SK-N-SH treated with all-trans-retinoic acid at 6 μM for 48 hours (cell line): ENCODE results near the gene ESAM.

ENCODE experiments used
- ATAC-seq: fragments of 200-7000 bp; cut with Tn5 transposase; 3 replicates; pipeline ENCODE4 v1.9.1; 2020; ENCODE audit warnings: mild to moderate bottlenecking, moderate library complexity
- ARNTL ChIP-seq: fragments of 450-650 bp; formaldehyde crosslinking; IDR thresholded peaks from 2 replicates; pipeline ENCODE4 v1.5.0; 2020; ENCODE audit warnings: low read depth, mild to moderate bottlenecking, moderate library complexity, borderline replicate concordance
- BACH2 ChIP-seq: fragments of 250-450 bp; sonication (Bioruptor Pico); IDR thresholded peaks from 2 replicates; pipeline ENCODE4 v1.9.0; 2021; ENCODE audit warnings: mild to moderate bottlenecking, borderline replicate concordance
- CREB5 ChIP-seq: fragments of 250-450 bp; sonication (Bioruptor Pico); IDR thresholded peaks from 2 replicates; pipeline ENCODE4 v1.5.1; 2020; ENCODE audit warnings: low read depth, mild to moderate bottlenecking, moderate library complexity
- CSDC2 ChIP-seq: fragments of 250-450 bp; sonication (Bioruptor Pico); IDR thresholded peaks from 2 replicates; pipeline ENCODE4 v1.5.0; 2020; ENCODE audit warnings: mild to moderate bottlenecking, moderate library complexity
- CSRNP3 ChIP-seq: fragments of 250-450 bp; sonication (Bioruptor Pico); IDR thresholded peaks from 2 replicates; pipeline ENCODE4 v1.5.1; 2021; ENCODE audit warnings: mild to moderate bottlenecking, moderate library complexity
- ESRRG ChIP-seq: fragments of 250-450 bp; sonication (Bioruptor Pico); IDR thresholded peaks from 2 replicates; pipeline ENCODE4 v1.6.1; 2021; ENCODE audit warnings: mild to moderate bottlenecking
- GLIS3 ChIP-seq: fragments of 250-450 bp; sonication (Bioruptor Pico); IDR thresholded peaks from 2 replicates; pipeline ENCODE4 v1.5.0; 2020; ENCODE audit warnings: mild to moderate bottlenecking, moderate library complexity
- ISL1 ChIP-seq: fragments of 250-450 bp; sonication (Bioruptor Pico); IDR thresholded peaks from 2 replicates; pipeline ENCODE4 v2.1.2; 2022; ENCODE audit warnings: mild to moderate bottlenecking, moderate library complexity
- PATZ1 ChIP-seq: fragments of 250-450 bp; sonication (Bioruptor Pico); IDR thresholded peaks from 2 replicates; pipeline ENCODE4 v1.8.0; 2020; ENCODE audit warnings: mild to moderate bottlenecking, moderate library complexity, borderline replicate concordance
- POU6F1 ChIP-seq: fragments of 250-450 bp; sonication (Bioruptor Pico); IDR thresholded peaks from 2 replicates; pipeline ENCODE4 v1.8.0; 2021; ENCODE audit warnings: low read depth, mild to moderate bottlenecking, moderate library complexity, borderline replicate concordance
- PPARA ChIP-seq: fragments of 250-450 bp; sonication (Bioruptor Pico); IDR thresholded peaks from 2 replicates; pipeline ENCODE4 v1.5.0; 2020; ENCODE audit warnings: mild to moderate bottlenecking, borderline replicate concordance
- RARB ChIP-seq: fragments of 250-450 bp; sonication (Bioruptor Pico); IDR thresholded peaks from 2 replicates; pipeline ENCODE4 v1.8.0; 2021; ENCODE audit warnings: mild to moderate bottlenecking, moderate library complexity
- SNAI2 ChIP-seq: fragments of 250-450 bp; sonication (Bioruptor Pico); IDR thresholded peaks from 2 replicates; pipeline ENCODE4 v1.5.0; 2020; ENCODE audit warnings: mild to moderate bottlenecking, moderate library complexity
- TCF4 ChIP-seq: fragments of 250-450 bp; sonication (Bioruptor Pico); IDR thresholded peaks from 2 replicates; pipeline ENCODE4 v1.8.0; 2021; ENCODE audit warnings: mild to moderate bottlenecking, moderate library complexity, borderline replicate concordance
- TOX ChIP-seq: fragments of 250-450 bp; sonication (Bioruptor Pico); IDR thresholded peaks from 2 replicates; pipeline ENCODE4 v1.8.0; 2021; ENCODE audit warnings: mild to moderate bottlenecking, moderate library complexity, borderline replicate concordance
- TSHZ2 ChIP-seq: fragments of 250-450 bp; sonication (Bioruptor Pico); IDR thresholded peaks from 2 replicates; pipeline ENCODE4 v1.5.0; 2020; ENCODE audit warnings: mild to moderate bottlenecking, moderate library complexity
- ZC3H10 ChIP-seq: fragments of 250-450 bp; sonication (Bioruptor Pico); IDR thresholded peaks from 2 replicates; pipeline ENCODE4 v1.5.1; 2021; ENCODE audit warnings: mild to moderate bottlenecking, moderate library complexity
- ZFP3 ChIP-seq: fragments of 250-450 bp; sonication (Bioruptor Pico); IDR thresholded peaks from 2 replicates; pipeline ENCODE4 v1.5.0; 2020; ENCODE audit warnings: mild to moderate bottlenecking, moderate library complexity
- ZFP30 ChIP-seq: fragments of 450-650 bp; formaldehyde crosslinking; IDR thresholded peaks from 2 replicates; pipeline ENCODE4 v1.5.0; 2022; ENCODE audit warnings: mild to moderate bottlenecking, moderate library complexity
- ZNF565 ChIP-seq: fragments of 450-650 bp; formaldehyde crosslinking; conservative IDR thresholded peaks from 2 replicates; pipeline ENCODE4 v1.5.0; 2020; ENCODE audit warnings: low read depth, mild to moderate bottlenecking, moderate library complexity
- ZNF70 ChIP-seq: fragments of 450-650 bp; formaldehyde crosslinking; IDR thresholded peaks from 2 replicates; pipeline ENCODE4 v1.5.0; 2020; ENCODE audit warnings: mild to moderate bottlenecking, moderate library complexity
- ZNF8 ChIP-seq: fragments of 450-650 bp; formaldehyde crosslinking; IDR thresholded peaks from 2 replicates; pipeline ENCODE4 v1.5.0; 2020; ENCODE audit warnings: mild to moderate bottlenecking, moderate library complexity

The ESAM gene

GRCh38 chr11:124799348-124800225, 37.5 kb upstream of the ESAM start:
- ATAC-seq, result peak; percentile 51
- no peak for TF ChIP-seq CREB5 (CRISPR knock-in tag)
- no peak for TF ChIP-seq GLIS3 (CRISPR knock-in tag)
- no peak for TF ChIP-seq CSRNP3
- no peak for TF ChIP-seq ZFP30
- TF ChIP-seq RARB (CRISPR knock-in tag), result no peak
- no peak for TF ChIP-seq TCF4 (CRISPR knock-in tag)
- no peak for TF ChIP-seq ISL1 (CRISPR knock-in tag)
- no peak for TF ChIP-seq ZNF70
- TF ChIP-seq BACH2 (CRISPR knock-in tag), result no peak
- no peak for TF ChIP-seq ZNF565
- TF ChIP-seq POU6F1 (CRISPR knock-in tag), result no peak
- TF ChIP-seq ZNF8 (CRISPR knock-in tag), result no peak
- no peak for TF ChIP-seq ZFP3 (CRISPR knock-in tag)
- TF ChIP-seq PPARA (CRISPR knock-in tag), result no peak
- no peak for TF ChIP-seq ESRRG (CRISPR knock-in tag)
- TF ChIP-seq TOX (CRISPR knock-in tag), result no peak
- TF ChIP-seq ZC3H10 (CRISPR knock-in tag), result no peak
- no peak for TF ChIP-seq PATZ1 (CRISPR knock-in tag)

- TF ChIP-seq ZFP30 (no peak), CSDC2 (CRISPR knock-in tag) (no peak), ESRRG (CRISPR knock-in tag) (no peak), CSRNP3 (no peak), SNAI2 (CRISPR knock-in tag) (no peak), BACH2 (CRISPR knock-in tag) (no peak), PPARA (CRISPR knock-in tag) (no peak)
- peak; percentile 16 for ATAC-seq
These were observed 36.9 kb upstream of the ESAM start for GRCh38 chr11:124798991-124799347.

- ATAC-seq, result no peak
- TF ChIP-seq TSHZ2 (CRISPR knock-in tag) (no peak), TCF4 (CRISPR knock-in tag) (no peak), ZNF70 (no peak), PATZ1 (CRISPR knock-in tag) (no peak), TOX (CRISPR knock-in tag) (no peak), ARNTL (CRISPR knock-in tag) (no peak), GLIS3 (CRISPR knock-in tag) (no peak), ZC3H10 (CRISPR knock-in tag) (no peak), CSRNP3 (no peak)
These were observed 34.2 kb upstream of the ESAM start for GRCh38 chr11:124796312-124796711.
